Suprapubic skin (tissue), 4 donors: Measurements from ENCODE around the gene FBXL13.

Source experiments
- EP300 ChIP-seq: sonication (generic); formaldehyde crosslinking; IDR thresholded peaks from one replicate; pipeline ENCODE4 v1.6.1; 2017; ENCODE audit warnings: antibody characterized with exemption
- POLR2A ChIP-seq, 2 donors: fragments of 450-650 bp; IDR thresholded peaks; one replicate each; pipeline ENCODE4 v1.6.1; 2017; ENCODE audit warnings: antibody characterized with exemption in 2 of 2, mild to moderate bottlenecking in 2 of 2, moderate library complexity in 2 of 2
- POLR2AphosphoS5 ChIP-seq, 3 donors: sonication (generic); formaldehyde crosslinking; IDR thresholded peaks; one replicate each; pipeline ENCODE4 v1.6.1; 2017; ENCODE audit warnings: antibody characterized with exemption in 3 of 3
- TF ChIP-seq, protein P1 (sequence below), 2 donors: fragments of 200-600 bp in 1 of 2; fragments of 450-650 bp in 1 of 2; sonication (generic) in 1 of 2; IDR thresholded peaks; one replicate each; pipeline ENCODE4 v1.5.1; 2016 to 2019; ENCODE audit warnings: antibody characterized with exemption in 2 of 2, mild to moderate bottlenecking in 1 of 2, moderate library complexity in 1 of 2

GRCh38 chr7:103077318-103077717 is 2.7 kb upstream of the FBXL13 start:
- TF ChIP-seq POLR2A (IDR thresholded peaks at IDR 0.05) (no peak), EP300 (no peak), POLR2AphosphoS5 (IDR thresholded peaks at IDR 0.05) (no peak)
- TF ChIP-seq, protein P1, sequence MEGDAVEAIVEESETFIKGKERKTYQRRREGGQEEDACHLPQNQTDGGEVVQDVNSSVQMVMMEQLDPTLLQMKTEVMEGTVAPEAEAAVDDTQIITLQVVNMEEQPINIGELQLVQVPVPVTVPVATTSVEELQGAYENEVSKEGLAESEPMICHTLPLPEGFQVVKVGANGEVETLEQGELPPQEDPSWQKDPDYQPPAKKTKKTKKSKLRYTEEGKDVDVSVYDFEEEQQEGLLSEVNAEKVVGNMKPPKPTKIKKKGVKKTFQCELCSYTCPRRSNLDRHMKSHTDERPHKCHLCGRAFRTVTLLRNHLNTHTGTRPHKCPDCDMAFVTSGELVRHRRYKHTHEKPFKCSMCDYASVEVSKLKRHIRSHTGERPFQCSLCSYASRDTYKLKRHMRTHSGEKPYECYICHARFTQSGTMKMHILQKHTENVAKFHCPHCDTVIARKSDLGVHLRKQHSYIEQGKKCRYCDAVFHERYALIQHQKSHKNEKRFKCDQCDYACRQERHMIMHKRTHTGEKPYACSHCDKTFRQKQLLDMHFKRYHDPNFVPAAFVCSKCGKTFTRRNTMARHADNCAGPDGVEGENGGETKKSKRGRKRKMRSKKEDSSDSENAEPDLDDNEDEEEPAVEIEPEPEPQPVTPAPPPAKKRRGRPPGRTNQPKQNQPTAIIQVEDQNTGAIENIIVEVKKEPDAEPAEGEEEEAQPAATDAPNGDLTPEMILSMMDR (IDR thresholded peaks at IDR 0.05) = no peak
